ENCODE results near the gene GJA3.

- TF ChIP-seq CTCF (IDR thresholded peaks at IDR 0.05), result no peak
- TF ChIP-seq POLR2A (IDR thresholded peaks at IDR 0.05), result no peak
- TF ChIP-seq EP300 (IDR thresholded peaks at IDR 0.05), result no peak
Measured at GRCh38 chr13:20118268-20119140, 42.3 kb downstream of the GJA3 start.

Measured in tibial nerve (tissue), 4 donors.